Tongue (tissue), 2 donors: ENCODE data around the gene P4HB. TPM values are rescaled to one million over a fixed set of nuclear protein-coding genes. Genes with fewer than 3 reads are reported as not detected.
"Not testable (repeated sequence)": the region's sequence is repeated elsewhere in the genome, so short reads cannot be mapped to it uniquely, and the experiment has no call there.

Experiments used
- DNase-seq: peaks from one replicate; pipeline ENCODE4 v3.0.0-alpha.2; 2015
- total RNA-seq: library from RNA; depleted of rRNA; stranded (reverse); fragments of >200 nt; gene quantifications from one replicate; pipeline ENCODE4 v1.2.3, GENCODE V29; 2014

The P4HB gene
- total RNA-seq, 1 donor from 2014 or later, result 389 TPM

DNA sequence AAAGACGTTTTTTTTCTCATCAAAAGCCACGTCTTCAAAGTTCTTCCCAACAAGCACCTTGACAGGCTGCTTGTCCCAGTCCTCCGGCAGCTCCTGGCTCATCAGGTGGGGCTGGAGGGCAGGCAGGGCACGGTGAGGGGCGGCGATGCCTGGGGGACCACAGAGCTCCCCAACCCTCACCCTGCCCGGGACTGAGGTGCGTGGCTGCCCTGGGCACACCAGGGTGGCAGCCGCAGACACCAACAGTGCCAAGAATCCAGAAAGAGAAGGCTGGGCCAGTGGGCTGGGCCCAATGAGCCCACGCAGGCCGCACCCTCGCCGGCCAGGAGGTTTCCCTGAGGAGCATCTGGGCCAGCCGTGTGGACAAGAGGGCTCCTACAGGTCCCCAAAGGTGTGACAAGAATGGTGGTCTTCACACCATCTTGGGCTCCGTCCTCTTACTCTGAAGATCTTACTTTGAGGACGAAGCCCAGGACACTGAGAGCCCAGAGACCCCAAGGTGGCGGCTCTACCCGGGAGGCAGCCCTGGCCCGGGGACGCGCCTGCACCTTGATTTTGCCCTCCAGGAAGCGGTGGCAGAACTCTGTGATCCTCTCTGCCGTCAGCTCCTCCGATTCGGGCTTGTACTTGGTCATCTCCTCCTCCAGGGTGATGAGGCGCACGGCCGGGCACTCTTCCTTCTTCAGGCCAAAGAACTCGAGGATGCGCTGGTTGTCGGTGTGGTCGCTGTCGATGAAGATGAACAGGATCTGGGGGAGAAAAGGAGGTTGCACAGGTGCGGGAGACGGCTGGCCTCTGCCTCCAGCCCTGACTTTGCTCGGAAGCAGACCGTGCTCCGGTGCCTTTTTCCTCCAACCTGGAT is 14.2 kb downstream of the P4HB start:
- DNase-seq, result no peak

- DNase-seq, result no peak
Observed at GRCh38 chr17:81845361-81845760, 15.0 kb downstream of the P4HB start.

DNA sequence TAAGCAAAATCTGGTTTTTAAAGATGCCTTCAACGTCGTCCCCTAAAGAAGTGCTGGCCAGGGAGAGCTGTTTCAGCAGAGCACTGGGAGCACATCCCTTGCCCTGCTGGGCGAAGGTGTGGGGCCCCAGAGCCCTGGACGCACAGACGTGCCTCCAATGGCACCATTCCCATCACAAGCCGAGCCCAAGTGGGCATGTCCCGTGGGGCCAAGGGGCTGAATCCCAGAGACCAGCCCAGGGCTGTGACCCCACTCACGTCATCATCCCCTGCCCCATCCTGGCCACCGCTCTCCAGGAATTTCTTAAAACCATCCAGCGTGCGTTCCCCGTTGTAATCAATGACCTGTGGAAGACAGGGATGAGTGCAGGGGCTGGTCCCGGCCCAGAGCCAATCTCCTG is 15.4 kb downstream of the P4HB start:
- no peak for DNase-seq

- DNase-seq, result no peak
Observed at GRCh38 chr17:81844327-81844851, 15.9 kb downstream of the P4HB start.

- DNase-seq, result no peak
Observed at GRCh38 chr17:81843713-81844326, 16.5 kb downstream of the P4HB start.

DNA sequence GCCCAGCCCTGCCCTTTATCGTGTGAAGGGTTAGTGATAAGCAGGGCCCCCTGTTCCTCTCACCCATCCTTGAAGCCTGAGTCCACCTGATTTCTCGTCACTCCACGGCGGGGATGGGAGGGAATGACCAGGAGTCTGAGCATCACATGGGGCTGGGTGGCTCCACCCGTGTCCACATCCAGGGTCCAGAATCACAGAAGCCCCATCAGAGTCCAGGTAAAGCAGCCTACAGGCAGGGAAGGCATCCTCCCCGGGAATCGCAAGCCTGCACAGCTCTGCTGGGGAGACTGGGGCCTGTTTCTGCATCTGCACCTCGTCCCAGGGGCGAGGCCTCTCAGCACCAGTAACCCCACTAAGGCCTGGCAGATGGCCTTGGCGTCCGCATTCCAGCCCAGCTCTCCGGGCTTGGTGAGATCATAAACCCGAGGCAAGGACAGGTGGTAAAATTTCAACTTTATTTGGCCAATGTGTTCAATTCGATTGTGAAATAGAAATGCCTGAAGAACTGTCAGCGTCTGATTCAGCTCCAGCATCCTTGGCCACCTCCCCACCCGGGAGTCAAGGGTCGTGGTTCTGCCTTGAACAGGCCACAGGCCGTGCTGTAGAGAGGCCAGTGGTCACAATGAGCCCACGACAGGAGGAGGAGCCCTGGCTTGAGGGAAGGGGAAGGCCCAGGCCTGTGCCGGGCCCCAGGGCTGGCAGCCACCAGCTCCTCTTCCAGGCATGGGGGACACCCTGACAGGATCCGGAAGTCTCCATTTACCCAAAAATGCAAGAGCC is 17.4 kb downstream of the P4HB start:
- no peak for DNase-seq

DNA sequence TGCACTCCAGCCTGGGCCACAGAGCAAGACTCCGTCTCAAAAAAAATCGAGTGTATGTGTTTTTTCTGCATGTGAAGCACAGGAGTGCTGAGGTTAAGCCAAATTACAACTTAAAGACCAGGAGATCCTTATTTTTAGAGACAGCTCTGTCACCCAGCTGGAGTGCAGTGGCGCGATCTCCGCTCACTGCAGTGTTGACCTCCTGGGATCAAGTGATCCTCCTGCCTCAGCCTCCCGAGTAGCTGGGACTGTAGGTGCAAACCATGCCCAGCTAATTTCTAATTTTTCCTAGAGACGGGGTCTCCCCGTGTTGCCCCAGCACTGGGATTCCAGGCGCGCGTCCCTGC is 18.0 kb downstream of the P4HB start:
- no peak for DNase-seq

DNA sequence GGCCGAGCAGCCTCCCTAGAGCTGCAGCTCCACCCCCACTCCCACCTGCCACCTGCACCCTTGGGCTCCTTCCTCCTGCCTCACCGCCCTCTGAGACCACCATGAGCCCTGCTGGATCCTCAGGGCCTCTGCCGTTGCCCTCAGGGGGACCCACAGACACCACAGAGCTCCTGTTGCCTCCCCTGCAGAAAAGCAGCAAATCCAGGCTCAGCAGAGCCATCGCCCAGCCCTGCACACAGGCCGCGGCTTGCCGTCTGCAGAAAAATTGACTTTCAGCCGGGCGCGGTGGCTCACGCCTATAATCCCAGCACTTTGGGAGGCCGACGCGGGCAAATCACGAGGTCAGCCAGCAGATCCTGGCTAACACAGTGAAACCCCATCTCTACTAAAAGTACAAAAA is 18.5 kb downstream of the P4HB start:
- DNase-seq, result no peak

DNA sequence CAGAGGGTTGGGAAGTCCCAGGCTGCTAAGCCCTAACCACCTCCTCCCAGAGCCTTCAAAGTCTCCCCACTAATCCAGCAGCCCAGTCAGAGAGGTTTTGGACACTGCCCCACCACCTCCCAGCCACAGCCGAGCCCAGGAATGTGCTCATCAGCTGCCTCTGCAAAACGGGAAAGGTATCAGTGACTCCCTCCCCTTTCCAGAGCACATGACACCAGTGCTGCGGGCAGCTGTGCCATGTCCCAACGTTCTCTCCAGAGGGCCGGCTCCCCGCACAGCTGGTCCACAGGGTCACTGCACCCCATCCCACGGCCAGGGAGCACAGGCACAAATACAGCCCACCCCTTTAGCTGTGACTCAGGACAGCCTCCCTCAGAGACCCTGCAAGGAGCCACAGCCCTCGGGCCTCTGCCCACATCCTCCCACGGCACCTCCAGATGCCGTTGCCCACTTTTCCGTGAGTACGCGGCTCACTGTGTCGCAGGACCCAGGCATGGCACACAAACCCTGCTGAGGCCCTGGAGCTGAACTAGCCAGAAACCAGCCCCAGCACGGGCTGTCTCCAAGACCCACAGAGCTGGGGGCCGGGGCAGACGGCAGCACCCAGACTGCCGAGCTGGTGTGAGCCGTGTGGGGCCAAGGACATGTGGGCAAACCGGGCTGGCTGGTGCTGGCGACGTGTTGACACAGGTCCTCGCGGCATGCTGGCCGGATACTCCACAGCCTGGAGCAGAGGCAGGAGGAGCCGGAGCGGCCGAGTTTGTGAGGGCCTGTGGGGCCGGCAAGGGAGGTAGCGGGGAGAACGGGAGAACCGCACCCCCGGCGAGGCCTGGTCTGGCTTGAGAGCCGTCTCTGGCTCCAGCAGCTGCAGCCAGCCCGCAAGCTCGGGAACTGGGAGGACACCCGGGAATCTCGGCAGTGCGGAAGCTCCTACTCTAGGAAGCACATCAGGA is 19.2 kb downstream of the P4HB start:
- DNase-seq, result no peak

DNA sequence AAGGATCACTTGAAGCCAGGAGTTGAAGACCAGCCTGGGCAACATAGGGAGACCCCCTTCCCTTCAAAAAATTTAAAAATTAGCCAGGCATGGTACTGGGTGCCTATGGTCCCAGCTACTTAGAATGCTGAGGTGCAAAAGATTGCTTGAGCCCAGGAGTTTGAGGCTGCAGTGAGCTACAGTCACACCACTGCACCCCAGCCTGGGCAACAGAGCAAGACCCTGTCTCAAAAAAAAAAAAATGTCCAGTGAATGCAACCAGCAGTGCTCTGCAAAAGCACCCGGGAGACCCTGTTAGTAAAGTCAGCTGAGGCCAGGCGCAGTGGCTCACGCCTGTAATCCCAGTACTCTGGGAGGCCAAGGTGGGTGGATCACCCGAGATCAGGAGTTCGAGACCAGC is 20.3 kb downstream of the P4HB start:
- not testable (repeated sequence) for DNase-seq

- DNase-seq, result no peak
Observed at GRCh38 chr17:81839301-81839700, 21.0 kb downstream of the P4HB start.

DNA sequence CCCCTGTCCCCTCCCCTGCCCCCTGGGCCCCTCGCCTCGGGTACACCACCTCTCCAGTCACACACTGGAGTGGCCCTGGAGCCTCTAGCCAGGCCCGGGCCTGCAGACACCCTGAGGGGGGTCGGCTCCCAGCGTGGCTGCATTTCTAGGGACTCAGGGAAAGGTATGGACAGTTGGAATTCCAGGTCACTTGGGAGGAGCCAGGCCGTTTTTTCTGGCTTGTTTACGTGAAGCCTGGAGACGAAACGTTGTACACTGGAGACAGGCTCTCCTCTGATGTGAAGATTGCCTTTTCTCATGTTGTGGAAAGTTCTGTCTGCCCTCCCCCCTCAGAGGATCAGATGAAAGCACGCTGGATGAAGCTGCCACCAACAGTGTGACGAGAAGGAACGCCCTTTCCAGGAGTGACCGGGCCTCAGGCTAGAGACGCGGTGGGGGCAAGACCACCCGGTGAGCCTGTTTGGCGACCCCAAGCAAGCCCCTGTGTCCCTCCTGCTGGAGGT is 21.5 kb downstream of the P4HB start:
- DNase-seq, result no peak

DNA sequence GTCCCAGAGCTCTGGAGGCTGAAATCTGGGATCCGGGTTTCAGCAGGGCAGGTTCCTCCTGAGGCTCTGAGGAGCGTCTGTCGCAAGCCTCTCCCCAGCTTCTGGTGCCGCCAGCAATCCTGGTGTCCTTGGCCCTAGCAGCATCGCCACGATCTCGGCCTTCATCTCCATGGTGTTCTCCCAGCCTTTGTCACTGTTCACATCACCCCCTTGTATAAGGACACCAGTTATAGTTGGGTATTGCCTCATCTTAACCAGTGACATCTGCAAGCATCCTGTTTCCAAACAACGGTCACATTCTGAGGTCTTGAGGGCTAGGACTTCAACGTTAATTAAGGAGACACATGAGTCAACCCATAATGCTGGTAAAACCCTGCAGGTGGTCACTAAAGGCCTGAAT is 22.7 kb downstream of the P4HB start:
- no peak for DNase-seq

GRCh38 chr17:81834831-81835267 is 25.5 kb downstream of the P4HB start, which contains the start of gene PPP1R27:
Gene PPP1R27 (minus strand): TSS chr17:81835050. CDS start chr17:81834953, 97 bp downstream.
- DNase-seq, result peak; percentile 23

DNA sequence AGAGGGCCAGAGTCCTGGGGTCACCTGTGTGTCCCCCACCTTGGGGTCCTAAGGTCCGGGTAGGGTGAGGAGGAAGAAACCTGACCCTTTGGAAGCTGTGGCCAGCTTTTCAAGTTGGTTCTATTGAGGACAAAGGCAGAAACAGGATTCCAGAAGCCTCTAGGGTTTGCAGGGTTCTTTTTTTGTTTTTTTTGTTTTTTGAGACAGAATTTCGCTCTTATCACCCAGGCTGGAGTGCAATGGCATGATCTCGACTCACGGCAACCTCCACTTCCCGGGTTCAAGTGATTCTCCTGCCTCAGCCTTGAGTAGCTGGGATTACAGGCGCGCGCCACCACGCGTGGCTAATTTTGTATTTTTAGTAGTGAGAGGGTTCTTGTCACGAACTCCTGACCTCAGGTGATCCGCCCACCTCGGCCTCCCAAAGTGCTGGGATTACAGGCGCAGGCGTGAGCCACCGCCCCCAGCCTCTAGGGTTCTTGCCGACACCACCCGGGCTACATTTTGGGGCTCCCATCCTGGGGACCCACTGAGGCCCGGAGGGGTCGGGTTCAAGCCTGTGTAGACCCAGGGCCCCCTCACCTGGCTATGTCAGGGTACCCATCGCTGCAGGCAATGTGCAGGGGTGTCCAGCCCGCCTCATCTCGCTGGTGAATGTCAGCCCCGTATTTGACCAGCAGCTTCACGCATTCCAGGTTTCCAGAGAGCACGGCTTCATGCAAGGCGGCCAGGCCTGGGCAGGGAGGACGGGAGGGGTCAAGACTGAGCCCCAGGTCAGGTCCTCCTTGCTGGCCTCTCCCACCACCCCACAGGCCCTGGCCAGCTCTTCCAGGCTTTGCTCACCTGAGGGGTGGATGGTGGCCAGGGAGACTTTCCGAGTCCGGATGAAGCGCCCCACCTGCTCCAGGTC is 26.2 kb downstream of the P4HB start:
- no peak for DNase-seq

- peak; percentile 97 for DNase-seq
Observed at GRCh38 chr17:81833160-81833920, 27.0 kb downstream of the P4HB start, which contains the start of gene MCRIP1. Gene MCRIP1 (minus strand): TSS chr17:81833291. CDS start chr17:81824506, 8,785 bp downstream.

GRCh38 chr17:81832608-81833159 is 27.7 kb downstream of the P4HB start:
- DNase-seq, result peak; percentile 26

DNA sequence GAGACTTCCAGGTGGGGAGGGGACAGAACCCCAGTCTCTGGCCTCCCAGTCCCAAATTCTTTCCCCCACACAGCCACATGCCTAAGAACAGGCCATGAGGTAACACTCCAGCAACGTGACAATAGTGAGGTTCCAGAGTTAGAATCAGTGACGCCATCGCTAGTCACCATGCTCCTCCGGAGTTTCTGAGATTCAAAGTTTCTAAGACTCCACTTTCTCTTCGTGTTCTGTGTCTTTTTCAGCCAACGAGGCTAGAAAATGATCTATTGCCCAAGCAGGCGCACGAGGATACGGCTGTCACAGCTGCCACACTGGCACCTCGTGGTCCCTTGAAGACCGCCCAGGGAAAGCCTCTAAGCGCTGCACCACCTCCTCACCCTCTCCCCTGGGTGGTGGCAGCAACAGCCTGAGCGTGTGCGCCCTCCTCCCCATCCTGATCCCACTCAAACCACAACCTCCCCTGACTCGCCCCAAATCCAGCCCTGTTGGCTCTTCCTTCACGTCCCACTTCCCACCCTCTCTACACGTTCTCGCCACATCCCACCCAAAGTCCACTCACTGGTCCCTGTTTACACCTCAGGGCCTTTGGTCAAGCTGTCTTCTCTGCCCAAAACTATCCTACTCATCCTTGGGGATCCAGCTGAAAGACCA is 28.3 kb downstream of the P4HB start:
- peak; percentile 29 for DNase-seq
